NCI-H128 (cell line): ENCODE data around the gene PIK3CA.
A peak's percentile ranks its signal among the peaks of the same experiment; 100 is the strongest.

Experiments
- DNase-seq: peaks from one replicate; lab custom pipeline; 2025; ENCODE audit not compliant: unreplicated experiment; lab: John Stamatoyannopoulos, UW

PIK3CA gene

GRCh38 chr3:179156775-179157174 lies 8.6 kb downstream of the PIK3CA start:
- no peak for DNase-seq

GRCh38 chr3:179158336-179159039 lies 10.3 kb downstream of the PIK3CA start:
- DNase-seq: no peak

DNA sequence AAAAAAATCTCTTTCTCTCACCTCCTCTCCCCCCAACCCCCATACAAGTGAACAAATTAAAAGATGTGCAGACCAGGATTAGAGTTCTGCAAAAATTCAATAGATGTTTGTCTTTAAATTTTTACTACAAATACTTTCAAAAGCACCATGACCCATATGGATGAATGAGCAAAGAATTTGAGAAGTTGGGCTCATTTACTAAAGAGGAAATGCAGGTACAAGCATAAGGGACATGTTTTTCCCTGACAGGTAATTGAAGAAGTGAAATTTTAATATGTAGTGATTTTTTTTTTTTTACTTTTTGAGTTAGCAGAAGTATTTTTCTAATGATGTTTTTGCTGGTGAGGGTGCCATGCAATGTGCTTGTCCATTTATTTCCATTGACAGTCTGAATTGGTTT lies 15.3 kb downstream of the PIK3CA start:
- DNase-seq: no peak

GRCh38 chr3:179164857-179165256 lies 16.7 kb downstream of the PIK3CA start:
- no peak for DNase-seq

DNA sequence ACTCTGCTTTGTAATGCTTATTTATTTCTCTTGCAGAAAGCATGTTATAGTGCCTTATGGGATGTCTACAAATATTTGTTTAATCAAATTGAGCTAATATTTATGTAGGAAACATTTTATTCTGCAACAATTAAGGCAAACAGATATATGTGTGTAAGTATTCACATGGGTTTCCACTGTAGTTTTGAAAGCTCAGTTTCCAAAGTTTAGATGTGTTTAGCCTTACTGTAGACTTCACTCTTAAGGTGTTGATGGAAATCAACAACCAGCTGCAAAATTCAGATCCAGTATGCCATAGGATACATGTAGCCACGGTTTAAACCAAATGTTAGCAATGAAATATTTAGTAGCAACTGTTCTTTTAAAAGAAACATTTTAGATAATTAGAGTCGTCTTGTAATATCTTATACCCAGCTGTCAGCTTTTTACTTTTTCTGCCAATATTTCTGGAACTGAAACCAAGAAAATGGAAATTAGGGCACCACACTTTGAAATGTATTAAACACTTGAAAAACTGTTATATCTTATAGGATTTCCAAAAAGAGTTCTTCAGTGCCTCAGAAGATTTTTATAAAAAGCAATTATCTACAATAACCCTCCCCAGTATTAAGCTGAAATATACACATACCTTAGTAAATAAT lies 18.5 kb downstream of the PIK3CA start:
- no peak for DNase-seq

DNA sequence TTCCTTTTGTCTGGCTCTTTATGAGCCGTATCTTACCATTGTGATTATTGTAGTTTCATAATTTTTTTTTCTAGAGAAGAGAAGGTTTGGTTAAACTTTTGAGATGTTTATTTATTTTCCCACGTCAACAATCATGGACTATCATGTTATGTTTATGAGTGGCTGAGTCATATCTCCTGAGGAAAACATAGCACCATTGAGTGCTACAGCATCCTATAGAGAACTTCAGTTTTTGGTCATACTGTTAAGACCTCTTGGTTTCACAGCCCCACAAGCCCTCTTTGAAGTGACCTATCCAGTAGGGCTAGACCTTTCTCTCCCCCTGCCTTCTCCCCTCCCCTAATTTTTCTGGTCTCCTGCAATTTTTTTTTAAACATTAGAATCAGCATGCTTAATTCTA lies 20.8 kb downstream of the PIK3CA start:
- DNase-seq: no peak

DNA sequence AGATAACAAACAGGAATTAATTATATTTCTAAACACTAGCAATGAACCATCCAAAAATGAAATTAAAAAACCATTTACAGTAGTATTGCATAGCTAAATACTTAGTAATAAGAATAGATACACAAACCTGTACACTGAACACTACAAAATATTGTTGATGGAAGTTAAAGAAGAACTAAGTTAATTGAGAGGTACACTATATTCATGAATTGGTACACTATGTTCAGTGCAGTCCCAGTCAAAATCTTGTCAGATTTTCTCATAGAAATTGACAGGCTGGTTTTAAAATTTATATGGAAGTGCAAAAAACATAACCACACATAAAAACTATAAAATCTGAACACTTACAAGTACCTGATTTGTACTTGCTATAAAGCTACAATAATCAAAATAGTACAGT lies 24.4 kb downstream of the PIK3CA start:
- no peak for DNase-seq

GRCh38 chr3:179174316-179174715 lies 26.2 kb downstream of the PIK3CA start:
- DNase-seq: no peak

DNA sequence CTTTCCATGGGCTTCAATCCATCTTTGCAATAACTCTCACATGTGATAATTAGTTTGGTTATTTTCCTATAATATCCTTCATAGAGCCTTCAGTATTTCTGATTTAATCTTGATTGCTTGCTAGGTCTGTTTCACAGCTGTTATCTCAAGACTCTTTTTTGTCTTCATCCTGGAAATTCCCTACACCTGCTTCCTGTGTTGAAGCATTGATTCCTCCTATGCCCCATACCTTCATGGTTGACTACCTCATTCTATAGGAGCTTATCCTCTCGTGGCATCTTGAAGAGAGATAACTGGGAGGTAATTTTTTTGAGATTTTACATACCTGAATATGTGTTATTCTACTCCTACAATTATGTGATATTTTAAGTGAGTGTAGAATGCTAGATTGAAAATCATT lies 26.7 kb downstream of the PIK3CA start:
- DNase-seq: no peak

GRCh38 chr3:179175358-179175757 lies 27.2 kb downstream of the PIK3CA start:
- no peak for DNase-seq

- no peak for DNase-seq
Observed at GRCh38 chr3:179177611-179178010, 29.5 kb downstream of the PIK3CA start.

DNA sequence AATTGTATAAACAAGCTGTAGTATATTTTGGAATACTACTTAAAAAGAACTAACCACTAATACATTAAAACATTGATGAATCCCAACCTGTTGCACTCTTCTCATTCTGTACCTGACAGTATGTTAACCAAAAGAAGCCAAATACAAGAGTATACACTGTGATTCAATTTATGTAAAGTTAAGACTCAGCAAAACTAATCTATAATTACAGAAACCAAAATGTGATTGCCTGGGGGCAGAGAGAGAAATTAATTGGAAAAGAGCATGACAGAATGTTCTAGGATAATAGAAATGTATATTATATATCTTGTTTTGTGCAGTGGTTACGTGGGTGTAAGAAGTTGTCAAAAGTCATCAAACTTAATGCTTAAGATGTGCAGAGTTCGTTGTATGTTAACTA lies 31.1 kb downstream of the PIK3CA start:
- no peak for DNase-seq

GRCh38 chr3:179179979-179180759 lies 32.0 kb downstream of the PIK3CA start:
- DNase-seq: peak; percentile 46

GRCh38 chr3:179181021-179181472 lies 32.9 kb downstream of the PIK3CA start:
- DNase-seq: no peak

GRCh38 chr3:179181993-179182551 lies 33.9 kb downstream of the PIK3CA start:
- no peak for DNase-seq

DNA sequence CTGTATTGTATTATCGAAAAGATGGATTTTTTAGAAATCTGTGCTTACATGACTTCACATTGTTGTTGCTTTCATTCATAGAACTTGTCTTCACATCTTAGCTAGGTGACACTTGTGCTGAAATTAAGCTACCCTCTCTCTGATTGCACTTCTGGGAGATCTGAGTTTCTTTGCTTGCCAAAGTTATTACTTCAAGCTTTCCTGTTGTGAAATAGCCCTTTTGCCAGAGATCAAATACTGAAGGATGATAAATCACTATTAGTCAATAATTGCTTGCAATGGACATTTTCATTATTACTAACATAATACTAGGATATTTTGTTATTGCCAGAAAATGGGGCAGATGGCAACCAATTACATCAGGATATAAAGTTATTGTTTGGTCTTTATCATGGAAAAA lies 34.7 kb downstream of the PIK3CA start:
- DNase-seq: no peak

- DNase-seq: no peak
Observed at GRCh38 chr3:179184826-179185225, 36.7 kb downstream of the PIK3CA start.

GRCh38 chr3:179186426-179186825 lies 38.3 kb downstream of the PIK3CA start:
- no peak for DNase-seq

GRCh38 chr3:179189759-179190158 lies 41.6 kb downstream of the PIK3CA start:
- no peak for DNase-seq

DNA sequence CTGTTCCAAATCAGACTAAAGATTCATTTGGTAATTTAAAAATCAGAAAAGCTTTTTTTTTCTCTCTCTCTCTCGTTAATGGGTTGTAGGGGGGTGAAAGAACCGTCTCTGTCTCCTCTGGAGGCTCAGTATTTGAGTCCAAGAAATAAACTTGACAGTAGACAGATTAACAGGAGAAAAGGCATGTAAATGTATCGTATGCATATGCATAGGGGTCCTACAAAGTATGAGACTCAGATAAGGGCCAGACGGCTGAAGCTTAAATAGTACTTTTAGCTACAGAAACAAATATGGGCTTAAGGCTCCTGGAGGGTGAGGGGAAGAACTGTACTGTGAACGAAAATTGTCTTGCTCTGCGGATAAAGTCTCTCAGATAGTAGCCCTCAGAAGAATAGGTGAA lies 42.4 kb downstream of the PIK3CA start:
- no peak for DNase-seq

GRCh38 chr3:179192542-179192941 lies 44.4 kb downstream of the PIK3CA start:
- no peak for DNase-seq

- no peak for DNase-seq
Observed at GRCh38 chr3:179194931-179195330, 46.8 kb downstream of the PIK3CA start.
